ENCODE results near the gene GARIN5A.

The GARIN5A gene

DNA sequence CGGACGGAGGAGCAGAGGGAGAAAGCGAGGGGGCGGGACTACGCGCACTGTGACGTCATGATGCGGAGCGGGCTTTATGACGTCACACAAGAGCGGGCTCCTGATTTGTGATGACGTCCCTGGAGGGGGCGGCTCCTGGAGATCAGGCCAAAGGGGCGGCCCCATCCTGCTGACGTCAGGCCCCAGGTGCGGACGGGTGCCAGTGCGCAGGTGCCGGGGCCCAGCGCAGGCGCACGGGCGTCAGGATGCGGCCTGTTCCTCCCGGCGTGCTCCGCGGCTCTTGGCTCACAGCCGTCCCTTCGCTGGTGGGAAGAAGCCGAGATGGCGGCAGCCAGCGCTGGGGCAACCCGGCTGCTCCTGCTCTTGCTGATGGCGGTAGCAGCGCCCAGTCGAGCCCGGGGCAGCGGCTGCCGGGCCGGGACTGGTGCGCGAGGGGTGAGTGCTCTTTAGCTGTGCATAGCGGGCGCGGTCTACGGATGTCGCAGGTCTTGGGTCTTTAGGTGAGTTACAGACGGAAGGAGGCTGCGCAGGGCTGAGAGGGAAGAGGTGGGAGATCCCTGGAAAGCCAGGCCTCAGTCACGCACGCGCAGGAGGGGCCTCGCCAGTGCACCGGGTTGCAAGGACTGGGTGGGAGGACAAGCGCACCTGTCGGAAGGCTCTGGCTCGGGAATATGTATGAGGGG is at the start of gene GARIN5A, which contains the start of gene EMC10:
Gene GARIN5A (minus strand): TSS at position 625 of the 683 bp plus-strand sequence. CDS start 460 bp downstream, at position 165.
Gene EMC10 (plus strand): TSS at position 284 of the 683 bp plus-strand sequence. CDS start 38 bp downstream, at position 322.
- peak; percentile 99 for DNase-seq (ENCODE audit: low spot score)

DNA sequence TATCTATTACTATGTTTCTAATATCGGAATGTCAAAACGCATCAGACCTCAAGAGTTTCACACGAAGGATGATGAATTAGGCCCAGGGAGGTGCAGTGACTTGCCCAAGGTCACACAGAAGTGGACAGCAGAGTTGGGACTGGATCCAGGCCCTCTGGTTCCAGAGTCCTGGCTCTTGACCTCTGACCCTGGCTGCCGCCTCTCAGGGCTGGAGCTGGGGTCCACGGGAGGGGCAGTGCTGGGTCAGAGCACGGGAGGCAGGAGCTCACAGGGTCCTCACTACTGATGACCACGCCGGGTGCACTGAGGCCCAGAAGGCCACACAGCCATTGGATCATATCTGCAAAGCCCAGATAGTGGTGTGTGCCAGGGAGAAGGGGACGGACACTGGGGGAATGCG is 46.2 kb upstream of the GARIN5A start:
- DNase-seq (ENCODE audit: low spot score): no peak

DNA sequence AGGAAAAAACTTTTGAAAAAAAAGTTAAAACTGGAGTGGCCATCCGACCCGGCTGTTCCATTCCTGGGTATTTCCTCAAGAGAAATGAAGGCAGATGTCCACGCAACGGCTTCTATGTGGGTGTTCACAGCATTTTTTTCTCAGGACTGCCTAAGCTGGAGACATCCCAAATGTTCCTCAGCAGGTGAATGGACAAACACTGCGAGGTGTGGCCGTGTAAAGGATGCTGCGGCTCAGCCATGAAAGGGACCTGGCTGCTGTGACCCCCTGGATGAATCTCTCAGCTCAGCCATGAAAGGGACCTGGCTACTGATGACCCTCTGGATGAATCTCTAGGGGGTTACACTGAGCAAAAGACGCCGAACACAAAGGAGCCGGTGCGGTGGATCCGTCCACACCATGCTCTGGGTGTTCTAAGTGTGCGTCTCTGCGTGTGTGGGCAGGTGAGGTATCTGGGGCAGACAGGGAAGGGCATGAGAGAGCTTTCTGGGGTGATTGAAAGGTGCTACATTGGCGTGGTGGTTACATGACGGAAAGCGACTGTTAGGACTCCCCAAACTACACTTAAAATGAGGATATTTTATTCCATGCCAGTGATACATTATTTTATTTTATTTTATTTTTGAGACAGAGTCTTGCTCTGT is 44.3 kb upstream of the GARIN5A start:
- no peak for DNase-seq (ENCODE audit: low spot score)

DNA sequence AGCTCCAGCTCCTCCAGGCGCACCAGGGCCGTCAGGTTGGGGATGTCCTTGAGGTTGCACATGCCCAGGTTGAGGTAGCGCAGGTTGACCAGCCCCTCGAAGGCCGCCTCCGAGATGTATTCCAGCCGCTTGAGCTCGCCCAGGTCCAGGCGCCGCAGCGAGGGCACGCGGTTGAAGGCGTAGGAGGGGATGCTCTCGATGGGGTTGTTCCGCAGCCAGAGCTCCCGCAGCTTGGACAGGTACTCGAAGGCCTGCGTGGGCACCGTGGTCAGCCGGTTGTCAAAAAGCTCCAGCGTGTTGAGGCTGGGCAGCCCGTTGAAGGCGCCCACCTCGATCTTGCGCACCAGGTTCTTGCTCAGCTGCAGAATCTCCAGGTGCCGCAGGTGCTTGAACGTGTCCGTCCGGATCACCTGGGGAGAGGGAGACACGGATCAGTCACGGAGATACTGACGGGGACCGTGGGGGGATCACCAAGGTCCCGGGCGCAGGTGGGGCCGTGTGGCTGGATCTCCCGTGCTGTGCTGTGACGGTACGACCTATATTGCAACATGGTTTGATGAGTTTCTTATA is 42.4 kb upstream of the GARIN5A start:
- DNase-seq (ENCODE audit: low spot score): no peak

DNA sequence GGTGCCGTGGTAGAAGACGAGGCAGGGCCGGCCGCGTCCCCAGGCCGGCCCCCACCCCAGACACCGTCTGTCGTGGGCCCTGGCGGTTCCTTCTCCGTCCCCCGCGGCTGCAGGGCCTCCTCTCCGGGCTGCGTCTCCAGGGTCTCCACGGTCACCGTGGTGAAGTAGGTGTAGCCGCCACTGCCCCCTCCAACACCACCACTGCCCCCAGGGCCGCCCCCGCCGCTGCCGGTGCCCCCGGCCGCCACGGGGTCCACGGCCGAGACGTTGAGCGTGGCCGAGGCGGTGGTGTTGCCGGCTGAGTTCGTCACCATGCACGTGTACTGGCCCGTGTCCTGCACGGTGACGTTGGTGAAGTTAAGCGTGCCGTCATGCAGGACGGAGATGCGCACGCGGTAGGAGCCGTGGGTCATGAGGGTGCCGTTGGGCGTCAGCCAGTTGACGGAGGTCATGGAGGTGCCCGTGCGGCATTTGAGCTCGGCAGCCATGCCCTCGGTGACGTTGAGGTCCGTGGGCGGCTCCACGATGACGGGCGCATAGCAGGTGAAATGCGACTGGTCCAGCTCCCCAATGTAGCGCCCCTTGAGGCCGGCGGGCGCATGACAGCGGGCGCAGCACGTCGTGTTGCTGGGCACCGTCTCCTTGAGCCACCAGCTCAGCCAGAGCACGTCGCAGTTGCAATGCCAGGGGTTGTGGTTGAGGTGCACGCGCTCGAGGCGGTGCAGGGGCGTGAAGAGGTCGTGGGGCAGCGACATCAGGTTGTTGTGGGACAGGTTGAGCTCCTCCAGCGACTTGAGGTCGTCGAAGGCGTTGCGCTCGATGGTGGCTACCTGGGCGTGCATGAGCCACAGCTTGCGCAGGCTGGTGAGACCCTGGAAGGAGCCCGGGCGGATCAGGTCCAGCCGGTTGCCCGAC is 41.7 kb upstream of the GARIN5A start:
- DNase-seq (ENCODE audit: low spot score): no peak

DNA sequence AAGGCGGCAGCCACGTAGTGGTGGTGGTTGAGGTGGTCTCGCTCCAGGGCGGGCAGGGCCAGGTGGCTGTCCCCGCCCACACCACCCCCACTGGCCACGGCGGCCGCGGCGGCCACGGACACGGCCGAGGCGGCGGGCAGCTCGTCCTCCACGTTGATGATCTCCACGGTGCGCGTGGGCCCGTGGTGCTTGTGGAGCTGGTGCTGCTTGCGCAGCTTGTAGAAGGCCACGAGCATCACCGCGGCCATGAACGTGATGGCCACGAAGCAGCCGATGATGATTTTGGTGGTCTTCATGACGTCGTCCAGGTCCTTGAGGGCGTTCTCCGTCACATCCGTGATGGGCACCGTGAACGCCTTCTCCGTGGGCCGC is 41.0 kb upstream of the GARIN5A start:
- no peak for DNase-seq (ENCODE audit: low spot score)

DNA sequence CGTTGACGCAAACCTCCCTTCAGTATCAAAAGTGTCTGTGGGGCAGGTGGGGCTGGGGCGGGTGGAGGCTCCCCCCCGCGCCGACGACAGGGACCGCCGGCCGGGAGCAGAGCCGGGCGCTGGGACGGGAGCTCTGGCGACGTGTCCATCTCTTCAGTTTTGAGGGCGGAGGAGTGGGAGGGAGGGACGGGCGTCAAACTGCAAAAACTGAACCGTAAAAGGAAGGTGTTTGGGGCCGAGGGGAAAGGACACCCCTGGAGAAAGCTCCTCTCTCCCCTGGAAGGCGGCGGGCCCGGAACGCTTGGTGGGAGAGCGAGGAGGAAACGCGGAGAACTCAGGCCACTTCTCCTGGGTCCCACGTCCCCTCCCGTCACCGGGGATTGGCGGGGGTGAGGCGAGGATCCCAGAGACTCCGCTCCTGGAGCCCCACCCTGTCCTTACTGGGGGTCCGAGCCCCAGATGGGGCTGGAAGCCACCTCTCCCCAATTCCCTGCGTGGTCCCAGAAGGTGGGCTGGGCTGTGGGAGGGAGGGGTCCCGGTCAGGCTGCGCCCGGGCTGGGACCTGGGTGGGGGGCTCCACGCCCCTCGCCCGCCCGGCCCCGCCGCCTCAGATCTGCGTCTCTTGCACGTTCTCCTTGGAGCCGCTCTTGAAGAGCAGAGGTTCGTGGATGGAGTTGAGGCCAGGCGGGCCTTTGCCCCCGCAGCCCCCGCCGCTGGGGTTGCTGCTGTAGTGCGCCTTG is 40.5 kb upstream of the GARIN5A start:
- no peak for DNase-seq (ENCODE audit: low spot score)

DNA sequence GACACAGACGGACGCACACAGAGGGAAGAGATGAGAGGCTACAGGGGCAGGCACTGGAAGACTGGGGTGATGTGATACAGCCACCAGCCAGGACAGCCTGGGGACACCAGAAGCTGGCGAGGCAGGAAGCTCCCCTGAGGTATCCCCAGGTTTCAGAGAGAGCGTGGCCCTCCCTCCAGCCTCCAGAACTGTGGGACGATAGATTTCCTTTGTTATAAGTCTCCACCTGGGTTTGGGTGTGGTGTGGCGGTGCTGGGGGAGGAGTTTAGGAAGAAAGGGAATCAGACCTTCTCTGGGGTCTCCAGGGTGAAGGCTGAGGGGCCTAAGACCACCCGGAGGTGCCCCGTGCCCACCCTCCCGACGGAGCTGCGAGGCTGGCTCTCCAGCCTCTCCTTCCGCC is 39.8 kb upstream of the GARIN5A start:
- DNase-seq (ENCODE audit: low spot score): no peak

DNA sequence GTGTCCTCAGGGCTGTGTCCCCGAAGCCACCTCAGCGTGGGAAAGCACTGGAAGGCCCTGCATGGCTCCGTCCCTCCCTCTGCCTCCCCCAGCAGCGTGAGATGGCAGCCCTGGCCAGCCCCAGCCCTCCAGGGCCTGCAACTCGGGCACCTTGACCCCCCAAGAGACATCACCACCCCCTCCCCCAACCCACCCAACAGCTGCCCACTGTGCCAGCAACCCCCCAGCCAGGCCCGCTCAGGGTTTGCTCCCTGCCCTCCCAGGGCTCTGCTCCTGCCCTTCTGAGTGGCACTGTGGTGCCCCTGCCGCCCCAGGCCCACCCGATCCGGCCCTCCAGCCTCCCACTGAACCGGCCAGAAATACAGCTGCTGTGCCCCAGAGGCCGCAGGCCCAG is 38.5 kb upstream of the GARIN5A start:
- DNase-seq (ENCODE audit: low spot score): no peak

DNA sequence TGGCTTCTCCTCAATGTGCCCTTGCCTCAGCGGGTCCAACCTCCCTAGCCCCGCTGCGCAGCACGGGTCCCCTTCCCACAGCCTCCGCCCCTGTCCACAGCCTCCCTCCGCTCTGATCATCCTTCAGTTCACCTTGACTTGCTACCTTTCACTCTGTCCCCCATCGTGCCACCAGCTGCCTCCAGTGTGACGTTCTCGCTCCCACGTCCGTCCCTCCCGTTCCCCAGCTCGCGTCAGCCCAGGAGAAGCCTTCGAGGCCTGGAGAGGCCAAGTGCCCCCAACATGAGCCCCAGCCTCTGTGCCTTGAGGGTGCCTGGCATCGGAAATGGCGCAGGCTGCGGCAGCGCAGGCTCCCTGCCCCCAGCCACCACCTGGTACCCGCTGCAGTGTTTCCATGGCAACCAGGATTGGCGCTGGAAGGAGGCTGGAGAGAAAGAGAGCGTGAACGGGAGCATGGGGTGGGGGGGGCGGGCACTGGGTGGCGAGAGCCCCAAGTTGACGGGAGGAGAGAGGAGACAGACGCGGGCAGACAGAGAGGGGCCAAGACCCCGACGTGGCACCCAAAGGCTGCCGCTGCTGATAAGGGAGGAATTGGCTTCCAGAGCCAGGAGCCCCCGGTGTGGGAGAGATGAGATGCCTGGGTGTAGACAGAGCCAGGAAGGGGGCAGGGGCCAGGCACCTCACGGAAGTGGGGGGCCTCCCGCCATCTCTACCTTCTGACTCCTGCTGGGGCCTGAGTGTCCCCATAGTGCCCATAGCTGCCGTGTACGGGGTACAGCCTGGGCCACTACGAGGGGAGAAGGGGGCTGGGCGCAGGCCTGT is 37.9 kb upstream of the GARIN5A start:
- no peak for DNase-seq (ENCODE audit: low spot score)

DNA sequence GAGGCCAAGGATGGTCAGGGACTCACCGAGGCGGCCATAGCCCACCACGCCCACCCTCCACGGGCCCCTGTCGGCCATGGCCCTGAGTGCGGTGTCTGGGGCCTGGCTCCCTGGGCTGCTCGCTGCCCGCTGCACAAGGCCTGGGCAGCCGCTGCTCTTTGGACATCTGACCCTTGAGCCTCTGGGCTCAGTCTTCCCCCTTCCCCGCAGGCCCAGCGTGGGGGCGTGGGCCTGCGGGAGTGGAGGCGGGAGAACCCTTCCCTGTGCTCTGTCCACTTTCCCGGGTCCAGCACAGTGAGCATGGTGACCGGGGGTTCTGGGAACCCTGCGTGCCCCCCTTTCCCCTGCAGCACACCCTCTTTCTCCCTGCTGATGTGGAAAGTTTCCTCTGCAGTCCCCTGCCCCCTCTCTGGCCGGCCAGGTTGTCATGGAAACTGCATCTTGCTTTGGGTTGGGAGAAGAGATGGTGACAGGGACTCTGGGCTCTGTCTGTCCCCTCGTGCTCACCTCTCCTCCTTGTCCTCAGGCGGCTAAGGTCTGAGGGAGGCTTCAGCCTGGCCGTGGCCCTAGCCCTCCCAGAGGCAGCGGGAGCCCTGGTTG is 37.2 kb upstream of the GARIN5A start, which contains the start of gene ASPDH:
Gene ASPDH (minus strand): TSS at position 168 of the 600 bp plus-strand sequence. CDS start 90 bp downstream, at position 78.
- no peak for DNase-seq (ENCODE audit: low spot score)

DNA sequence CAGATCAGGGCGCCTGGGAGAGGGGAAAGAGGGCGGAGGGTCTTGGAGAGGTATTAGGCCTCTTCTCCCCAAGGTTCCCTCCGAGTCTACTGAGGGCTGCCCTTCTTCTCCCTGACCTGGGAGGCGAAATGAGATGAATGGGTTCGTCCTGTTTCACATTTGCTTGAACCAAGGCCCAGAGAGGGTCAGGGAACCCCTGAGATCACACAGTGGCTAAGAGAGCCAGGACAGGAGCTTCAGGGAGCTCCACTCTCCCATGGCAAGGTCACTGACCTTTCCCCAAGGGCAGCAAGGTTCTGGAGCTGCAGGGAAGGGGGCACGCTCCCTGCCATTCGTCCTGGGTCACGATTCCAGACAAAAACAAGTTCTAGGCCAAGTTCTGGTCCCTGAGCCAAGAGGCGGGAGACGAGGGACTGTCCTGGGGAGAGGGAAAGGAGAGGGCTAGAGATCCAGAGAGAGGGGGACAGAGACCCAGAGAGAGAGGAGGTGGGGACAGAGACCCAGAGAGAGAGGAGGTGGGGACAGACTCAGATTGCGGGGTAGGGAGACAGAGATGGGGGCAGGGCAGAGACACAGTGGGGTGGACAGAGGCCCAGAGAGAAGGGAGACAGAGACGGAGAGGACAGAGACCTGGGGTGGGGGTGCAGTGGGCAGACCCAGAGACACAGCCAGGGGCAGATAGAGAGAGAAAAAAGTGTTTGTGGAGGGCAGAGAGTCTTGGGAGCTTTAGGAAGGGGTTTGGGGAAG is 36.5 kb upstream of the GARIN5A start:
- no peak for DNase-seq (ENCODE audit: low spot score)

DNA sequence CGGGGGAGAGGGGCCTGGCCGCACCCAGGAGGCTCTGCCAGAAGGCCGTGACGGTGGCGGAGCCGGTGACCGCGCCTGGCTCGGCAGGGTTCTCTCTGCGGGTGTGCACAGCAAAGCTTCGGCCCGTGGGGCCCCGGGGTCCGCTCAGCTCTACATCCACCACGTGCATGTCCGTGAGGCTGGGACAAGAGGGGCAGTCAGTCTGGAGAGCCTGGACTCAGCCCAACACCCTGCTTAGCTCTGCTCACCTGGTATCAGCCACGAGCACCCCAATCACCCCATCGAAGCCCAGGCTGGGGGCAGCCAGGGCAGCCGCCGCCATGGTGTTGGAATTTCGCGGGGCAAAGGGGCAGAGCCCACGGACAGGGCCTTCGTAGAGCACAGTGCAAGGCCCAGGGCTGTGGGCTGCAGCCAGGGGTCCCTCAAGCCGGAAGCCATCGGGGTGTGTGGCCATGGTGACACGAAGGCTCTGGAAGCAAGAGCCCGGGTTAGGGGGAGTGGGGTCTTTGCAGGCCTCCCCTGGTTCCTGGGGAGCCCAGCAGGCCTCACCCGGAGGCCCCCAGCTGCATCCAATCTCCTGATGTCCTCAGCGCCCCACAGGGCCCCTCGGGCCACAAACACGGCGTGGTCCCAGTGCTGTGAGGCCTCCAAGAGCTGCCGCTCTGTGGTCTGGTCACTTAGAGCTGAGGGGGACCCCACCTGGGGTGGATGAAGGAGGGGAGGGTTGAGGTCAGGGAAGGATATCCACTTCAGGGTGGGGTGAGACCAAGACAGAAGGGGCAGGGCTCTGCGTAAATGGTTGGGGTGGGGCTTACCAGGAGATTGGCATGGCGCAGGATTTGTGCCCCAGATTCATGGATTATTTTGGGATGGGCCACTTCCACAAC is 35.7 kb upstream of the GARIN5A start:
- DNase-seq (ENCODE audit: low spot score): no peak

DNA sequence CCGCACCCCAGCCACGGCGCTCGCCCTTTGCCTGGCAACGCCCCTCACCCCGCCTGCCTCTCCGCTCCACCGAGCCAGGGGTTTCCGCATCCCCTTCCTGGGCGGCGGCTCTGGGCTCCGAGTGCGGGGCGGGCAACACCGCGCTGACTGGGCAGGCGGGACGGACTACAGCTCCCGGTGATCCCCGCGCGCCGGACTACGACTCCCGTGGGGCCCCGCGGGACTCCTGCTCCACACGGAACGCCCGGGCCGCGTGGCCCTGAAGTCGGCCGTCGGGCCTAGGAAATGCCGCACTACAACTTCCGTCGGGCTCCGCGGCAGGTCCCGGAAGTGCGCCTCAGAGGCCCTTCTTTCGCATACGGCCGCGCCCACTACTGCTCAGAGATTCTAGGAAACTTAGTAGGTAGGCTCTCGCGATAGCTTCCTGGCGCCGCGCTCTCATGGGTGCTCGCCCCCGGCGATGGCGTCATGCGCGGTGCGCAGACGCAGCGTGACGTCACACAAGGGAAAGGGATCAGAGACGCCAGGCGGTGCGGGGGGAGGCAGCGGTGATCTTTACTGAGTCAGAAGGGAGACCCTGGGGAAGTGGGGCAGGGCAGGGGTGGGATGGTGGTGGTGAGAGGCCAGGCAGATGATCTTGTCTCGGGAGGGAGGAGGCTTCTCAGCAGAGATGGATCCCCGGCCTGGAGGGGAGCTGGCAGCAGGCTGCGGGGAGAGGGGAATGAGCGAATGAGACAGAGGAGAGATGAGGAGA is 34.6 kb upstream of the GARIN5A start, which contains the start of gene JOSD2:
Gene JOSD2 (minus strand): TSS at position 123 of the 754 bp plus-strand sequence. CDS start 760 bp downstream, outside the sequence.
- peak; percentile 98 for DNase-seq (ENCODE audit: low spot score)

DNA sequence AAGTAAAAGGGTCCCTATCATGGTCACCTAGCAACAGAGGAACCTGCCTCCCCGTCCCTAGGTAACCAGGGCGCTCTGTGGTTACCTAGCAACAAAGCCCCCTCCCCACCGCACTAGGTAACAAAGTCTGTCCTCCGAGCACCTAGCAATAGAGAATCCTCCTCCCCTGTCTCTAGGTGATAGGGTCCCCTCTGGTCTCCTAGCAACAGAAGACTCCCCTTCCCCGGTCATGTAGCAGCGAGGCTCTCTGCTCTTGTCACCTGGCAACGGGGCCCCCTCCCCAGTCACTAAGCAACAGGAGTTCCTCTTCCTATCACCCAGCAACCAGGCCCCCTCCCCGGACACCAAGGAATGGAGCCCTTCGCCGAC is 34.0 kb upstream of the GARIN5A start:
- DNase-seq (ENCODE audit: low spot score): peak; percentile 8

DNA sequence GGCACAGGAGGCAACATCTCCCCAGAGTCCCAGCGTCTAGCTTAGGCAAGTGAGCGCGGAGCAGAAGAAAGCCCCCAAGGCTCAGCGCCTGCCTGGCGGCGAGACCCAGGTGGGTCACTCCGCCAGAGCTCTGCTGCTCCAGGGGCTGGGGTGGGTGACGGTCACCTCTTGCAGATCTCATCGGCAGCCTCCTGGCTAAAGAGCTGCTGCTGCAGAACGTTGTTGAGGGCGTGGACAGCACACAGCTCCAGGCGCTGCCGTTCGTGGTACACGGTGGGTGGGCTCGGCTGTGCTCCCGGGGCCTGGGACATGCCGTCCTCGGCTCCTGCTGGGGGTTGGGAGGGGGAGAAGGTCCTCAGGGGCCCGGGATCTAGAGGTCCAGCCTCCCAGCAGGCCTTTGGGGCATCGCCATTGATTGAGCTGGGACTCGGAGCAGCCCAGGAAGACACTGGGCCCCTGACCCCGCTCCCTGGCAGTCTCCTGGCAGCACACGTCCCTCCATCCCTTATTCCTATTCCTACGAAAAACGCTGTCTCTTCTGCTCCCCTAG is 33.5 kb upstream of the GARIN5A start:
- DNase-seq (ENCODE audit: low spot score): peak; percentile 23

DNA sequence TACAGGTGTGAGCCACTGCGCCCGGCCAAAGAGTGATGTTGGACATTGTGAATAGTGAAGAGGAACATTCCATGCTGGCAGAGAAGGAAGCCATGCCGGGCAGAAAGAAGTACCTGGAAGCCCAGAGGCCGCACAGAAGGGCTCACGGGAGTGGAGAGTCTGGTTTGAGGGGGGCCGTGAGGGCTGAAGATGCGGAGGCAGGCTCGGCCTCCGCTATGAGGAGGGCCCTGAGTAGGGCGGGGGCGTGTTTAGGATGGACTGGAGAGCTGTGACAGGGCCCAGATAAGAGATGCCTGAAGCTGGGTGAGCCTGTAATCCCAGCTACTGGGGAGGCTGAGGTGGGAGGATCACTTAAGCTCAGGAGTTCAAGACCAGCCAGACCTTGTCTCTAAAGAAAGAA is 32.7 kb upstream of the GARIN5A start:
- DNase-seq (ENCODE audit: low spot score): no peak

Data from AG08395 (cell line).